Measurements from ENCODE around the gene TRANK1. TPM values are rescaled to one million over a fixed set of nuclear protein-coding genes. Genes with fewer than 3 reads are reported as not detected.

TRANK1 gene
- total and polyA plus RNA-seq, 2 of the 8 experiments (the other 6 are each of a cell fraction or from before 2014, with no cell fraction given), result 2.9 to 8.8 TPM

DNA sequence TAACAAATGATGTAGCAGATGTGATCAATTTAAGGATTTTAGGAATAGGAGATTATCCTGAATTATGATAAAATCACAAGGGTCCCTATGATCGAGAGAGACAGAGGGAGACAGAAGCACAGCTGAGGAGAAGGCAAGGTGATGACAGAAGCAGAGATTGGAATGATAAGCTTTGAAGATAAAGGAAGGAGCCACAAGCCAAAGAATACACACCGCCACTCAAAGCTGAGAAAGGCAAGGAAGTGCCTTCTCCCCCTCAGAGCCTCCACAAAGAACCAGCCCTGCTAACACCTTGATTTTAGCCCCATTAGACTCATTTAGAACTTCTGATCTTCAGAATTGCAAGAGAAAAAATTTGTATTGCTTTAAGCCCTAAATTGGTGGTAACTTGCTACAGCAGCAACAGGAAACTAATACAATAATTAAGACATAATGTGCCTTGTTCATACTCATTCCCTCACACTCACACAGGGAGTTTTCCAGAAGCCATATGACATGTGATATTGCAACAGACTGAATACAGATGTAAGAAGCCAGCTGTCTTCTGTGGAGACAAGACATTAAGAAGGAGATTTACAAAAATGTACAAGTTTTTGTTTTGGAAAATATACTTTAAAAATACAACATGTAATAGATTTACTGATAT lies 38.2 kb downstream of the TRANK1 start:
- H2BK12ac ChIP-seq (ENCODE audit: low read depth, low read length), result no peak overlapping the region
- no peak overlapping the region for H2AFZ ChIP-seq (ENCODE audit: low read length)
- ChIA-PET POLR2A (ENCODE audit: partially characterized antibody) (no interaction called here), CTCF (ENCODE audit: partially characterized antibody) (interaction anchor here (0.7 to 9.1 kb wide), 13 partner anchors 9 to 177 kb away, joined by 3 to 125 read pairs (median 4); partner anchors contain the start of gene EPM2AIP1)
- no peak overlapping the region for H3K23ac ChIP-seq (ENCODE audit: insufficient read length)
- no peak overlapping the region for H3K4ac ChIP-seq (replicated peaks; ENCODE audit: insufficient read length, low read depth, low read length)
- no peaks in the 10 kb centered on the region for H4K20me1 ChIP-seq (replicated peaks in 1 of 2; ENCODE audit: control insufficient read depth in 1 of 2, insufficient read depth in 2 of 2, low read length in 2 of 2)
- H3K79me2 ChIP-seq (ENCODE audit: control insufficient read depth in 1 of 2, insufficient read depth in 2 of 2, low read length in 2 of 2), result no peaks in the 10 kb centered on the region
- H3K27me3 ChIP-seq (replicated peaks in 1 of 4; ENCODE audit: control insufficient read depth in 3 of 4, extremely low read depth in 1 of 4, insufficient read depth in 3 of 4, low read length in 3 of 4), result no peaks in the 10 kb centered on the region
- no peaks in the 10 kb centered on the region for H3K79me1 ChIP-seq (ENCODE audit: low read depth, low read length)
- no peak for TF ChIP-seq ASH2L (IDR thresholded peaks at IDR 0.05; ENCODE audit: low read length)
- TF ChIP-seq CEBPB (IDR thresholded peaks at IDR 0.05; ENCODE audit: low read depth, low read length), result no peak
- no peak for TF ChIP-seq CHD1 (IDR thresholded peaks at IDR 0.05; ENCODE audit: low read depth, low read length)
- no peak for TF ChIP-seq ATF2 (IDR thresholded peaks at IDR 0.05; ENCODE audit: low read length)
- TF ChIP-seq USF2 (IDR thresholded peaks at IDR 0.05; ENCODE audit: low read length), result no peak
- H2BK15ac ChIP-seq (ENCODE audit: low read length), result no peak overlapping the region
- no peak overlapping the region for H2BK20ac ChIP-seq (ENCODE audit: low read length)
- no peak overlapping the region for H4K8ac ChIP-seq (ENCODE audit: extremely low read depth, insufficient read depth, low read length)
- H2BK120ac ChIP-seq (replicated peaks; ENCODE audit: low read depth, low read length), result no peak overlapping the region
- no peak overlapping the region for H3K27ac ChIP-seq (ENCODE audit: low read depth, low read length)
- no peak overlapping the region for H2AK5ac ChIP-seq (ENCODE audit: low read depth, low read length)
- H3K4me3 ChIP-seq (ENCODE audit: extremely low read depth in 1 of 4, insufficient read depth in 2 of 4, low read depth in 3 of 4, low read length in 4 of 4), result no peak overlapping the region
- no peaks in the 10 kb centered on the region for H3K23me2 ChIP-seq (ENCODE audit: low read depth, low read length)
- H3K18ac ChIP-seq (ENCODE audit: extremely low read depth, low read length), result no peak overlapping the region
- FAIRE-seq (no peak), DNase-seq (ENCODE audit: low read depth in 1 of 2, low spot score in 2 of 2) (no peak)
- H4K5ac ChIP-seq (ENCODE audit: insufficient read length, low read depth, low read length), result no peak overlapping the region
- no peak overlapping the region for H2BK5ac ChIP-seq (ENCODE audit: low read depth, low read length)
- H3K36me3 ChIP-seq (ENCODE audit: control insufficient read depth in 2 of 4, insufficient read depth in 4 of 4, low read length in 3 of 4), result no peaks in the 10 kb centered on the region
- H4K91ac ChIP-seq (replicated peaks; ENCODE audit: insufficient read length, low read length), result no peak overlapping the region
- no peak overlapping the region for H3K4me2 ChIP-seq (ENCODE audit: insufficient read depth in 1 of 2, low read depth in 2 of 2, low read length in 2 of 2)
- no peaks in the 10 kb centered on the region for H3K9me3 ChIP-seq (ENCODE audit: insufficient read depth in 2 of 2, low read depth in 1 of 2, low read length in 1 of 2)
- 81% methylated on average over 2 of the region's 2 CpGs; no CpG with 5 or more reads in 1 of the 2 experiments for WGBS, 2 experiments (ENCODE audit: extremely low coverage in 1 of 2, insufficient coverage in 1 of 2, insufficient read length in 1 of 2, insufficient replicate concordance in 2 of 2, low coverage in 1 of 2, low lambda C conversion rate in 2 of 2, missing lambda C conversion rate in 1 of 2)
- no peak overlapping the region for H3K9ac ChIP-seq (replicated peaks in 1 of 4; ENCODE audit: extremely low read depth in 1 of 4, low read depth in 3 of 4, low read length in 3 of 4)
- H3K56ac ChIP-seq (replicated peaks; ENCODE audit: insufficient read length, low read depth, low read length), result no peak overlapping the region
- H3K4me1 ChIP-seq (replicated peaks in 1 of 4; ENCODE audit: control insufficient read depth in 3 of 4, insufficient read depth in 4 of 4, low read length in 3 of 4), result no peaks in the 10 kb centered on the region
- H3K14ac ChIP-seq (ENCODE audit: insufficient read length), result no peak overlapping the region

Measured in H1 (cell line).